HG03097 (cell line): ENCODE results near the gene KIAA1755.

Experiments used
- ATAC-seq: cut with Tn5 transposase; IDR thresholded peaks from one replicate; pipeline ENCODE4 v1.9.1; 2021; ENCODE audit not compliant: unreplicated experiment, low FRiP score

Gene KIAA1755

GRCh38 chr20:38221119-38221589, 39.4 kb downstream of the KIAA1755 start:
- ATAC-seq = no peak

- no peak for ATAC-seq
Observed at GRCh38 chr20:38220587-38221118, 39.9 kb downstream of the KIAA1755 start.

DNA sequence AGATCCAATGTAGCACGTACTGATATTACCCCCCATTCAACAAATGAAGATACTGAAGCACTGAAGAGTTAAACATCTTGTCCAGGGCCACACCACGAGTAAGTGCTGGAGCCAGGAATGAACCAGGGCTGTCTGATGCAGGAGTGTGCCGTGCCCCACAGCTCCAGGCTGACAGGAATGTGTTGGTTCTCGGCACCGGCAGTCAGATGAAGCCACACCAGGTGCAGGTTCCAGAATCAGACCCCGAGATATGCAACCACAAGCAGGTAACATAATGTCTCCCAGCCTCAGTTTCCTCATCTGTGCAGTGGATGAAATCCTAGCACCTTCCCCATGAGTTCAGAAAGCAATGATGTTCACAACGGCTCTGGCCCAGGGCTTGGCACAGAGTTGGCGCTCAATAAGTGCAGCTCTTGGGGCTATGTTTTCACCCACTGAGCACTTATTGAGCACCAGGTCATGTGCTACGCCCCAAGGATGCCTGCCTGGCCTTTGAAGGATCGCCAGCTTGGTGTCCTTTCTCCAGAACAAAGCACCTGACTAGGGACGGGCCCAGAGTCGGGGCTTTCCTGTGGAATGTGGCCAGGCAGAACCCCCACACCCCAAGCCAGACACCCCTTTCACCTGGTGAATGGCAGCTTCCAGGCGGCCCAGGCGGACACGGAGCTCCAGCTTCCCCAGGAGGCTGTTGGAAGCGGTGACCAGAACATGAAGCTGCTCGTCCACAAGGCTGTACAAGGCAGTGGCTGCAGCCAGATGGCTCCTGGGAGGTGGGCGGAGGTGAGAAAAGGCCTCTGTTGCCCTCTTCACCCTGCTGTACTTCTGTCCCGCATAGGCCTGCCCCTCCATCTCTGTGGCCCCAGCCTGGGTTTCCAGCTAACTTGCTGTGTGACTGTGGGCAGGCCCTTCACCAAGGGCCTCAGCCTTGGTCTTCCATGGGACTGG, 41.3 kb downstream of the KIAA1755 start:
- no peak for ATAC-seq

DNA sequence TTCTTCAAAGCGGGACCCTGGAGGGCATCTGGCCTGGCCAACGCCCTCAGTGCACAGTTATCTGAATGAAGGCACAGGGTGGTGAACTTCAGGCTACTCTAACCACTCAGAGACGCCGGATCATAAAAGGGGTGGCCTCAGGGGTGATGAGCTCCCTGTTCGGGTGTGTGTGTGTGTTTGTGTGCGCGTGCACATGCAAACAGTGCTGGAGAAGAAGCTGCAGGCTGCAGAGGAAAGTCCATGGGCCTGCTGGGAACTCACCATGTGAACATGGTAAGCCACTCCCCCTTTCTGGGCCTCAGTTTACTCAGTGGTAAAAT, 42.0 kb downstream of the KIAA1755 start:
- no peak for ATAC-seq

GRCh38 chr20:38217791-38218565, 42.6 kb downstream of the KIAA1755 start:
- ATAC-seq = no peak

- ATAC-seq = no peak
Observed at GRCh38 chr20:38216746-38217595, 43.6 kb downstream of the KIAA1755 start.

DNA sequence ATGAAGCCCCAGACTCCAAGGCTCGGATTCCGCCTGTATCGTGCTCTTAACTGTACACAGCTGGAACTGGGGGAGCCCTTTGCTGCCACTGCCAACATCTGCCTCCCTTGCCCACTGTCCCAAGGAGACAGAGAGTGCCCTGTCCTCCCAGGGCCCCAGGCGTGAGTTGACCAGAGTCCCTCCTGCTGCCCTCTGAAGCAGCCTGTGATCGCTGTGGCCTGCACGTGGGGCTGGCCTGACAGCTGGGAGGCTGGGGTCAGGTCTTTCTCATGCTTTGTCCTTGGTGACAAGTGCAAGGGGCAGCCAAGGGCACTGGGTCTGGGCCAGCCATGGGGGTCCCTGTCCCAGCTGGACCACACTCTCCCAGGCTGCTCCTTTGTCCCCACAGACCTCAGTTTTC, 44.3 kb downstream of the KIAA1755 start:
- ATAC-seq = no peak

- no peak for ATAC-seq
Observed at GRCh38 chr20:38215194-38216182, 45.0 kb downstream of the KIAA1755 start.

- no peak for ATAC-seq
Observed at GRCh38 chr20:38214256-38215193, 46.0 kb downstream of the KIAA1755 start.

GRCh38 chr20:38213607-38213940, 47.0 kb downstream of the KIAA1755 start:
- ATAC-seq = no peak

GRCh38 chr20:38212806-38213606, 47.5 kb downstream of the KIAA1755 start:
- ATAC-seq = no peak

- no peak for ATAC-seq
Observed at GRCh38 chr20:38211200-38212097, 49.1 kb downstream of the KIAA1755 start.

GRCh38 chr20:38210741-38211140, 49.8 kb downstream of the KIAA1755 start:
- no peak for ATAC-seq

DNA sequence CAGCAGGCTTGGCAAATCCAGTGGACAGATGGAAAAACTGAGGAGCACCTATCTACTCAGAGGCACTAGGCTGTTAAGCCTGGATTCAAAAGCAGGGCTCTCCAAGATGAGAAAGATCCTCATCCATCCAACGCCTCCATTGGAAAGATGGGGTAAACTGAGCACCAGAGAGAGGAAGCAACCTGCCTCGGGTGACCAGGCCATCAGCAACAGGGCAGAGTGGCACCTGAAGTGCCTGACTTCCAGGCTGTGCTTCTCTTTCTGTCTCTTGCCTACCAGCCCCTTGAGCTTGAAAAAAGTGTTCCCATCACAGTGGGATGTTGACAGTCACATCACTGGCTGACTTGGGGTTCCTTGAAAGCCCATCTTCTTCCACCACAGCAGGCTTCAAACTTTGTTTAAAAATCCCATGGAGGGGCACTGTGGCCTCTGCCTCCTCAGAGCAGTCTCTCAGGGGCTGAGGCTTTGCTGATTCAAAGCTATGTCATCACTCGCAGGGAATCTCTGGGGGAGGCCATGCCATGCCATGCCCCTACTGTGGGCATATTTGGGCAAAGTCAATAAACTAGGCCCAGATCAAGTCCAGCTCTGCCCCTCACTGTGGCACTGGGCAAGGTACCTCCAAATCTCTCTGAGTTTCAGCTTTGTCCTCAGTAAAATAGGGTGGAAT, 50.7 kb downstream of the KIAA1755 start:
- no peak for ATAC-seq

GRCh38 chr20:38209054-38209675, 51.4 kb downstream of the KIAA1755 start:
- ATAC-seq = no peak

GRCh38 chr20:38208523-38208922, 52.0 kb downstream of the KIAA1755 start:
- ATAC-seq = no peak
